HG02623 (cell line): ENCODE data around the gene FAXDC2.
"Not testable (repeated sequence)": the region's sequence is repeated elsewhere in the genome, so short reads cannot be mapped to it uniquely, and the experiment has no call there.

Source experiments
- ATAC-seq: cut with Tn5 transposase; IDR thresholded peaks from one replicate; pipeline ENCODE4 v1.9.1; 2021; ENCODE audit warnings: moderate library complexity; ENCODE audit not compliant: unreplicated experiment

FAXDC2 gene

DNA sequence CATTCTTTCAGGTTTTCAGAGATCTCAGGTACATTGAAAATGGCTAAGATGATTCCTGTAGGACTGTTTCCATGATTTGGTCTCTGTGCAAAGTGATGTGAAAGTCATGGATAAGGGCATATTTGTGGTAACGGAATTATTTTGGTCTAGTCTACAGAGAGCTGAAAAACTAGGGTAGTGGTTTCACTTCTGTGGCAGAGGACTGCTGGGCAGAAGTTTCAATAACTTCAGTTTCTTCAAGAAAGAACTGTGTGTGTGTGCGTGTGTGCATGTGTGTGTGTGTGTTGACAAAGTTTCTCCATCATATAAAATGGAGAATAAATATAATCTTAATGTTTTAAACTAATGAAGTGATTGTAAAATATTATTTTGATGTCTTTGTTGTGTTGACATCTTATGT, 12.4 kb upstream of the FAXDC2 start:
- ATAC-seq, result no peak

DNA sequence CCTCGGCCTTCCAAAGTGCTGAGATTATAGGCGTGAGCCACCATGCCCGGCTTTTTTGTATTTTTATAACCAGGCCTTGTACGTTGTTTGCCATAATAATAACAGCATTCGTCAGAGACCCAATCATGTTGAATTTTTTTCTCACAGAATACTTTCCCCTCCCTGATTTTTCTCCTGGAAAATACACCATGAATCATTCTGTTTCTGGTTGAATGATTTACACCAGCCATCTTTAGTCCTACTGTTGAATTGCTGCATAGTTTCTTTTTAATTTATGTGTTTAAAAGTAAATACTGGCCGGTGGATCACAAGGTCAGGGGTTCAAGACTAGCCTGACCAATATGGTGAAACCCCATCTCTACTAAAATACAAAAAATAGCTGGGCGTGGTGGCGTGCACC, 11.5 kb upstream of the FAXDC2 start:
- no peak for ATAC-seq

DNA sequence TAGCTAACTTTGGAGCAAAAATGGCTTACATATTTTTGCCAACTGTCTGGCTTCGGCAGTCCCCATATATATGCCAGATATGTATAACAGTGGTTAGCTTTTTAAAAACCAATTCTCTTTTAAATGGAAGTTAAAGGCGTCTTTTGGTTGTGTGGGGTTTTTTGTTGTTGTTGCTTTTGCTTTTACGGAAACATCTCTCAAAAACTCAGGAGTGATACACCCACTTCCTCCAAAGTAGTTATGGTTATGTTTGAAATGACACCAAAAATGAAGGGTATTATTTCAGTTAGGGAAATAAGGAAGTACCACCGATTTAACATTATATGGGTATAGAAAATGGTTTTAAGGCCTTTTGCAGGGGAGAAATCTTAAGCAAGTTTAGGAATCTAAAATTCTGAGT, 10.4 kb upstream of the FAXDC2 start:
- ATAC-seq, result no peak

DNA sequence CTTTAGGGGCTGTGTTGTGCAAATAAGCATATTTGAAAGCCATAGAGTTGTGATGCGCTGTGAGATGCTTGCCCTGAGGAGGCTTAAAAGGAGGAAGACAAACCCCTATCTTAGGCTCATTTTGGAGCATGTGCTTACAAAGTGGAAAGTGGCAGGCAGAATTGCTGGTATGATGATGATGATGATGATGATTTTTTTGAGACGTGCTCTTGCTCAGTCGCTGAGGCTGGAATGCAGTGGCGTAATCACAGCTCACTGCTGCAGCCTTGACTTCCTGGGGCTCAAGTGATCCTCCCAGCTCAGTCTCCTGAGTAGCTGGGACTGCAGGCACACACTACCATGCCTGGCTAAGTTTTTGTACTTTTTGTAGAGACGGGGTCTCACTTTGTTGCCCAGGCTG, 9.7 kb upstream of the FAXDC2 start:
- ATAC-seq, result no peak

DNA sequence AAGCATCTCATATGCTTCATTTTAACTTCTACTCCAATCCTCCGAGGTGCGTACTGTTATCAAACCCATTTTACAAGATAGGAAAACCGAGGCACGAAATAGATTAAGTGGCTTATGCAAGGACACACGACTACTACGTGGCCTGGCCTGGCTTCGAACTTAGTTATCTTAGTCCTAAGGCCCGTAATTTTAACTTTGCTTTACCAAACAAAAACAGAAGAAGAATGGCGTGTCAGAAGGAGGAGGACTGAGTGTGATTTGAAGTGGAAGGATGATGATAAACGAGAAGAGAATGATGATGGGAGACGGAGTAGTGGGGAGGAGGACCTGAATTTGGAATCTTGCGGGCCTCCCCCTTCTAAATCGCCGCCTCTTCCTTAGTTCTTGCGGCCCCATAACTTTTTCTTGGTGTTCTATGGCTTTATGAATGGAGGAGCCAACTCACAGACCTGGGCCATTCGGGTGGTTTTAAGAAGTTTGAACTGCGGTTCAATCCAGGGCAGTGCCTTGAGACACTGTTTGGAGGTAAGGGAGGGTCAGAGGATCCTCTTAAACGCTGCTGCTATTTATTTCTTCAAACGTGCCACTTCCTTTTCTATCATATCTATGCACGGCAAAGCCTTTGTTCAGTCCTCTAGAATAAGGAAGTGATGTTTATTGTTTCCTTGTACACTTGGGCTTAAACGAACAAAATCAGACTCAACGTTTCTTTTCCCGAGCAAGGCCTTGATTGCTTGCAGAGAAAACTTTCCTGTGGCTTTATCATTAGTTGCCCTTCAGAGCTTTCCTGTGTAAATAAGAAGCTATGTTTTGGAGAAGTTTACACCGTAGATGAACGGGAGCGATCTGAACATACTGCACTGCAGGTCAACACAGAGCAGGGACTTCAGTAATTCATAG, 8.8 kb upstream of the FAXDC2 start:
- no peak for ATAC-seq

DNA sequence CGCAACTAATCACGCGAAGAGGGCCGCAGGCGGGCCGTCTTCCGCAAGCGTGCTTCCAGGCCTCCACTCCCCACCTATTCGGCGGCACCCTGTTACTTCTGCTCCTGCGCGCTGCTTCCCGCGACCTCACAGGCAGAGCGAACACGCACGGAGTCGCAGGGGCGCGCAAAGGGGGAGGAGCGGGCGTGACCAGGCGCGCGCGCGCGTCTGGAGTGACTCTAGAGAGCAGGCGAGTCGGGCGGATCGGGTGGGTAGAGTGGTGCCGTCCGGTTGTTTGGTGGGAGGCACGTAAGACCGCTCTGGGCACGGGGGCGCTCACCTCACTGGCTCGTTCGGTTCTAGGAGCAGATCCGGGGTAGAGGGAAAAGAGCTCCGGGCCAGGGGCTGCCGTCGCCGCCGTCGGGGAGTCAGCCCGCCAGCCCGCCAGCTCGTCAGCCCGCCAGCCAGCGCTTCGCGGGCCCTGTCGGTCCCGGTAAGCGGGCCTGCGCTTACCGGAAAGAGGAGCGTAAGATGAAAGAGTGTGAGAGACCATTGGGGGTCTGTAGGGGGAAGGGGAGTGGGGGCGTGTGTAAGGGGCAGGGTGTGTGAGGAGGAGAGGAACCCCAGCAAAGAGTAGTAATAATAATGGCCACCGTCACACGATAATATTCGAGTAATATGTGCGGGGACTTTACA, 8.0 kb upstream of the FAXDC2 start, which contains the start of gene CNOT8:
TSS of gene CNOT8 (plus strand) at position 331 of the 675 bp plus-strand sequence. CDS start 4,652 bp downstream, outside the sequence.
- peak; percentile 74 for ATAC-seq

DNA sequence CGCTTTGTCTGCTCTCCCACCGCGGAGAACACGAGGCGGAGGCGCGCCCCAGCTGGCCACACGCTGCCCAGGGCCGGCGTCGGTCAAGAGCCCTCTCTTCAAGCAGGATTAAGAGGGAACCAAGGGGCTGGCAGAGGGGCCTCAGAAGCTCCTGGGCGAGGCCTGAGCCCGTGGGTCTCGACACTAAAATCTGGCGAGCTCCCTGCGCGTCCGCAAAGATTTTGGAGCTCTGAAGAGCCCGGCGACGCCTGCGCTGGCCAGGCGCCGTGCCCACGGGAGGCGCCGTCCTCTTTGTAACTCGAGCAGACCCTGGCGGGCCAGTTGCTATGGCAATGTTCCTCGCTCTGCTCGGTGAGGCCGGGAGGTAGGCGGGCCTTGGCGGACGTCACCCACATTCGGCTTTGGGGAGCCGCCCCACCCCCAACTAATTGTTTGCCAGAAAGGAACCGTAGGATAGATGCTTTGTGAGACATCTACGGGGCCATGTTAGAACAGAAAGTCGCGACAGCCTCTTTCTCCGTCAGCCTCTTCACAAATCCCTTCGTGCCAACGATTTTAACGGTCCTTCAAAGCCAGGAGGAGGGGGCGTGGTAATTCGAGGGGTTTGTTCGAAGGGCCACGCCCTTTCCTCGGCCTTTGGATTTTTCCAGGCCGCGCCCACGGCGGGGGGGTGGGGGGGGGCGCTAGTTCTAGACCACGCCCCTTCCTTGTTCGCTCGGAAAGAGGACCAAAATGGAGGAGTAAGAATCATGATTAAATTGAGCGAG, 7.3 kb upstream of the FAXDC2 start:
- peak; percentile 55 for ATAC-seq

DNA sequence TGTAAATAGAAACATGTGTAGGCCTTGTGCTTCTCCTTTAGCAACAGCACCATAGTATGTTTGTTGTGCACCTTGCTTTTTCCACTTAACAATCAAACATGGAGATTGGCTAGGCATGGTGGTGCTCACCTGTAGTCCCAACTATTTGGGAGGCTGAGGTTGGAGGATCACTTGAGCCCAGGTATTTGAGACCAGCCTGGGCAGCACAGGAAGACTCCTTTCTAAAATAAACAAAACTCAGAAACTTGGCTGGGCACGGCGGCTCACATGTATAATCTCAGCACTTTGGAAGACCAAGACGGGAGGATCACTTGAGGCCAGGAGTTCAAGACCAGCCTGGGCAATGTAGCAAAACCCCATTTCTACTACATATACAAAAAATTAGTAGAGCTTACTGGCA, 948 bp upstream of the FAXDC2 start:
- ATAC-seq, result no peak

DNA sequence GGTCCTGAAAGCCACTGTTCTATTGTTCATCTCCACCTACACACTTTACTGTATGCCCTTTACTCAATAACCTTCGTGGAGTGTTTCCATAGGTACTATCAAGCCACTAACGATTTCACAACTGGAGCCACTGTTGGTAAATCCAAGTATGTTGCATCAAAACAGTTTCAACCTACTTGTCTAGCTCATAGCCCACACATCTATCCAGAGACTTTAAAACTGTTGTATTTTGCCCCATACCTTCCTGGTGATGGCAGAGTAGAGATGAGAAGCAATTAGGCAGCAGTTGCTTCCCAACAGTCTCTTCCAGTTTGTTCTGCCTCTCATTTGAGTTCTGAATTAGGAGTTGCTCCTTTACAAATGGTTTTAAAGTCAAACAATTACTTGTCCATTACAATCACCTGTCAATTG, 607 bp downstream of the FAXDC2 start:
- no peak for ATAC-seq

DNA sequence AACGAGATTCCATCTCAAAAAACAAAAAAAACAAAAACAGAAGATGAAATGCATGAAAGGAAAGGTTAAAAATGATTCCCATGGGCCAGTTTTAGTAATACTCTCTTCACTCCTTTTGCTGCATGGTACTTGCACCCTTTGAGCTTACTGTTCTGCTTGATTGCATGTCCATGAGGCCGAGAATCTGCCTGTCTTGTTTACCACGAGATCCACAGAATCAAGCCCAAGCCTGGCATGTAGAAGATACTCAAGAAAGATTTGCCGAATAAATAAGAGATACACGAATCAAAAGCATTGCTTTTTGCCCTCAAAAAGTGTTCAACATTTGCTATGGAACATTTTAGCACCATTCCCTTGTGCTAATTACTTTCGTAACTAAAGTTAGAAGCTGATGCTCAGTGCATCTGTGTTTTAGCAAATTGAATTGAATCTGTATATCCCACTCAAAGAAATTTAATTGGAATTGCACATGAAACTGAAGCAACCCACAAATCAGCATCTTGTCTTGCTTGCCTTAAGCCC, 1.1 kb downstream of the FAXDC2 start:
- ATAC-seq, result no peak

DNA sequence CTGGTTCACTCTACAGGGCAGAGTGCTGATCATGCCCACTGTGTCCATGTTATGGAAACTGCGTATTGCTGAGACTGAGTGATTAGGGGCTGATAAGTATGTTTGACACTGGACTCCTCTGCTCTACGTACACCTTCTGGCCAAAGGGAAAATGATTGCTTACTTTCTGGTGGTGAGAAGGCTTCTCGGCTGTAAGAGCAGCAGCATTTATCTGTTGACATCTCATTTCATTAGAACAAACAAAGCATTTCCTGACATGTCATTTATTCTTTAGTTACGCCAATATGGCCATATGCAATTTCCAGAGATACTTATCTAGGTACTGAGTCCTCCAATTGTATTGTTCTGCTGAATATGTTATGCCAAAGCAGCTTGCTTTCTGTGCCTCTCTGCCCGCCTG, 5.6 kb downstream of the FAXDC2 start:
- no peak for ATAC-seq

DNA sequence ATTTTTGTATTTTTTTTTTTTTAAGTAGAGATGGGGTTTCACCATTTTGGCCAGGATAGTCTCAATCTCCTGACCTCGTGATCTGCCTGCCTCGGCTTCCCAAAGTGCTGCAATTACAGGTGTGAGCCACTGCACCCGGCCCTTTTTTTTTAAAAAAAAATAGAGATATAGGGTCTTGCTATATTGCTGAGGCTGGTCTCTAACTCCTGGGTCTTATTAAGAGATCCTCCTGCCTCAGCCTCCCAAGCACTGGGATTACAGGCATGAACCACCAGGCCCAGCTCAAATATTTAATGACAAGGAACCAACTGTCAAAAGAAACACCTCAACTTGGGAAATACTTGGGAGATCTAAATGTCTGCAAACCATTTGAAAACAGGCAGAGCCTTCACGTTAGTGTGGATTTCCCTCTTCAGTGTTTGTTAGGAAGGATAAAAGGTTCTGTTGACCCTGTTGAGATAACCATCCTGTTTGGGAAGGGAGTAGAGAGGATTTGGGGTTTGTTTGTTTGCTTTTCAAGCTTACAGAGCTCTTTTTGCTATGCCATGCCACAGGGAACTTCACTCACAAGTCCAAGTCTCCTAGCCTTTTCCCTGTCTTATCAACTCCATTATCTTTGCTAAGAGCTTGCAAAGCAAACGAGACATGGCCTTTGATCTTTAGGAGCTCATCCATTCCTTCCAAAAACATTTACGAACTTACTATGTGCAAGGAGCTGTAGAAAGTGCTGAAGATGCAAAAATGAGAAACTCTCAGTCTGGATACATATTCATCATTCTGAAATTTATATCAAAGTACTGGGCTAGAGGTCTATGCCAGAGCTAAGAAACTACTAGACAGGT, 7.5 kb downstream of the FAXDC2 start:
- no peak for ATAC-seq

DNA sequence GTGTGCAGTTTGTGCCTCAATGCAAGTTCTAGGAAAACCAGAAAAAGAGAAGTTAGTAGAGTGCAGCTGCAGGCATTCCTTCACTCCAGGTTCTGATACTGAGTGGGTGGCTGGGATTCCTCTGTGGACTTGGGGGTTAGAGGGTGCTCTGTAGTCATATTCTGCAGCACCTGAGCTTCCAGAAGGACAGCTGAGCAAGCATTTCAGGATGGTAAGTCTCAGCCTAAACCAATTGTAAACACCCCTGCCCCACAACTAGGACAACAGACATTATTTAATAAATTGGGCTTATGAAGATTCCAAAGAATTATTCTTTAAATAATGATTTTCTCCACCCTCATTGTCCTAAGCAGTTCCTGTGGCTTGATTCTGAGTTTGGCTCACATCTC, 9.1 kb downstream of the FAXDC2 start:
- no peak for ATAC-seq

DNA sequence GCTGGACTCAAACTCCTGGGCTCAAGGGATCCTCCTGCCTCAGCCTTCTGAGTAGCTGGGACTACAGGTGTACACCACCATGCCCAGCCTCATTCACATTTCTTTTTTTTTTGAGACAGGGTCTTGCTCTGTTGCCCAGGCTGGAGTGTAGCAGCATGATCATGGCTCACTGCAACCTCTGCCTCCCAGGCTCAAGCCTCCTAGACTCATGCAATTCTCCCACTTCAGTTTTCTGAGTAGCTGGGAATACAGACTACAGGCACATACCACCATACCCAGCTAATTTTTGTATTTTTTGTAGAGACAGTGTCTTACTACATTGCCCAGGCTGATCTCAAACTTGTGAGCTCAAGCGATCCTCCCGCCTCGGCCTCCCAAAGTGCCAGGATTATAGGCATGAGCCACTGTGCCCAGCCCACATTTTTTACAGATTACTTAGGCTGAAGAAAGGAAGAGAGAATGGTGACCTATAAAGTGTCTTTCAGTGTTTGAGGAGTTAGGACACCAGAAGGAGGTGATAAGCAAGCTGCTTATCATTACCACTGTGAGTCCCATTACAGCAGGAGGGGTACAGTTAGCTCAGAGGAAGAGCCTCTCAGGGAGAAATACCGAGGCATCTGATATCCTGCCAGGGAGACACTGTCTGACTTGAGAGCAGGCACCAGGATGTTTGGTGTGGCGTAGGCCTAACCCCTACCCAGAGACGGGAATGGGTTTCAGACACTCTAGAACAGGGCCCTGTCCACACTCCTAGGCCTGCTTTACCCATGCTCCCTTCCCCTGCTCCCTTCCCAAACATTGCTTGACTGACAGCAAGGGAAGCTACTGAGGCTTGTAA, 9.7 kb downstream of the FAXDC2 start:
- no peak for ATAC-seq

DNA sequence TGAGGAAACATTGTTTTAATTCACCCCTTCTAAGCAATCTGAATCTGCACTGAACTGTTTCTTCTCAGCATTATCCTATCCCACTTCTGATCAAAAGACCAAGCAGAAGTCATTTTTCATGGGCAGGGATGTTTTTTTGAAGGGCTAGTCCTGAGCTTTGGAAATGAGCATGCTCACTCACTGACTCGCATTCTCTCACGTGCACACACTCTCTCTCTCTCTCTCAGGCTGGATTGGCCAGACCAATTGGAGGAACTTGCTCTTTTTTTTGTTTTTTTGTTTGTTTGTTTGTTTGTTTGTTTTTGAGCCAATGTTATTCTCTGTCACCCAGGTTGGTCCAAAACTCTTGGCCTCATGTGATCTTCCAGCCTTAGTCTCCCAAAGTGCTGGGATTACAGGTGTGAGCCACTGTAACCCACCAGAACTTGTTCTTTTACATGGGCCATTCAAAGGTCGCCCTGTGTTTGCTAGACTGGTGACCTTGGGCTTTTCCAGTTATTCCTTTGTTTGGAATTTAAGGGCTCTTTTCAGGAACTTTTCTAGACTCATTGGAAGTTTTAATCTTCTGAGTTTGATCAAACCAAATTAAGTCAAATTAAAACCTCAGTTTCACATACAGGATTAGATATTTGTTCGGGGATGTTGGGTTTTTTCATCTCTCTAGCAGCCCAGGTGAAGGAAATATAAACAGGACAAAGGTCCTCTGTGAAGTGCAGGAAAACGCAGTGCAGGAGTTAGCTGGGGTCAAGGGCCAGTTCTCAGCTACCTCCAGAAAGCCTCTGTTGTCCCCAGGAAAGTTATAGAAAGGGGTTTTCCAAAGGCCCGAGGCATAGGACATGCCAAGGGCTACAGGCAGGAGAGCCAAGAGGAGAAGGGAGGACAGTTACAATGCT, 13.1 kb downstream of the FAXDC2 start:
- ATAC-seq, result no peak

DNA sequence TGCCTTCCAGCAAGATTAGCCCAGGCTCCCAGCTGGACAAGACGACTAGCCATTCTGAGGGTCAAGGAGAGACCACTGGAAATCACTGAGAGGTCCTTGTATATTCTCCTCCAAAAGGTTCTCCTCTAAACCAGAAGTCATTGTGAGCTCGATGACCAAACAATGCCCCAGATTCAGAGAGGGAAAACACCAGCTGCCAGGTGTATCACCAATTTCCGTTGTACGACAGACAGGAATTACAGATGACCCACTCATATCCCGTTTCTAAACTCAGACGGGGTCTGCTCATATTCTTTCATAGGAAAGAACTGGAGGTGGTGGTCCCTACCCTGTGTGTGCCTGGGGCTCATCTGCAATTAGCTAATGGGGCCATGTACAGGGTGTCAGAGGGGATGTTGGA, 14.2 kb downstream of the FAXDC2 start:
- no peak for ATAC-seq

DNA sequence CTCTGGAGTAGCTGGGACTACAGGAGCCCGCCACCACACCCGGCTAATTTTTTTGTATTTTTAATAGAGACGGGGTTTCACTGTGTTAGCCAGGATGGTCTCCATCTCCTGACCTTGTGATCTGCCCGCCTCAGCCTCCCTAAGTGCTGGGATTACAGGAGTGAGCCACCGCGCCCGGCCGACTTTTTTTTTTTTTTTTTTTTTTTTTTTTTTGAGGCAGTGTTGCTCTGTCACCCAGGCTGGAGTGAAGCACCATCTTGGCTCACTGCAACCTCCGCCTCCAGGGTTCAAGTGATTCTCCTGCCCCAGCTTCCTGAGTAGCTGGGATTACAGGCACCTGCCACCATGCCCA, 14.7 kb downstream of the FAXDC2 start:
- ATAC-seq, result not testable (repeated sequence)

DNA sequence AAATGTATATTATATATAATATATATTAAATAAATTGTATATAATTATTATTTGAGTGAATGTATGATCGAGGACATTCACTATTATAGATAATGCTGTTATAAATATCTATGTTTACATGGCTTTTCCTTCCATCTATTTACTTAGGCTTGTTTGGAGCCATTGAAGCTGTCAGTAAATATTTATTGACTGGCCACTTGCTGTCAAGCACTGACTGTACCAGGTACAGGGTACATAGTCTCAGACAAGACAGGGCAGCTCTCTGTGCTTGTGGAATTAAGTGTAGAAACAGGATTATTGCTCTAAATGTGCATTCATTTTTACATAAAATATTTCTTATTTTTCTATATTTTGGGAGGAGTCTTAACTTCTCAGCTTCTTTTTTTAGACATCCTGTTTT, 16.4 kb downstream of the FAXDC2 start:
- no peak for ATAC-seq

DNA sequence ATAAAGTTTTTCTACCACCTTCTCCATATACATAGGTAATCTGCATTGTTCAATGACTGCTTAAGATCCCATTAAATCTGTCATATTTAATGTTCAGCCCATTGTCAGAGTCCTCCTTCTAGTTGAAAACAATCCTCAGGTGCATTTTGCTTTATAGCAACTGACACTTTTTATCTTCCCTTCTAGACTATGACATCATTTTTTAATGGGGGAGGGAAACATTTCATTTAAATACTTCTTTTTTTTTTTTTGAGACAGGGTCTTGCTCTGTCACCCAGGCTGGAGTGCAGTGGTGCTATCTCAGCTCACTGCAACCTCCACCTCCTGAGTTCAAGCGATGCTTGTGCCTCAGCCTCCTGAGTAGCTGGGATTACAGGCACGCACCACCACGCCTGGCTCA, 17.6 kb downstream of the FAXDC2 start:
- ATAC-seq, result not testable (repeated sequence)
